ENCODE data around the gene HS2ST1.

Gene HS2ST1

GRCh38 chr1:87089070-87089736 lies 174.8 kb downstream of the HS2ST1 start:
- no peak for DNase-seq (ENCODE audit: low spot score)
- POLR2A ChIA-PET (ENCODE audit: low non-redundant PET), result no interaction called here

GRCh38 chr1:87089823-87090222 lies 175.4 kb downstream of the HS2ST1 start:
- CTCF ChIA-PET, result no interaction called here
- TF ChIP-seq, protein P1, sequence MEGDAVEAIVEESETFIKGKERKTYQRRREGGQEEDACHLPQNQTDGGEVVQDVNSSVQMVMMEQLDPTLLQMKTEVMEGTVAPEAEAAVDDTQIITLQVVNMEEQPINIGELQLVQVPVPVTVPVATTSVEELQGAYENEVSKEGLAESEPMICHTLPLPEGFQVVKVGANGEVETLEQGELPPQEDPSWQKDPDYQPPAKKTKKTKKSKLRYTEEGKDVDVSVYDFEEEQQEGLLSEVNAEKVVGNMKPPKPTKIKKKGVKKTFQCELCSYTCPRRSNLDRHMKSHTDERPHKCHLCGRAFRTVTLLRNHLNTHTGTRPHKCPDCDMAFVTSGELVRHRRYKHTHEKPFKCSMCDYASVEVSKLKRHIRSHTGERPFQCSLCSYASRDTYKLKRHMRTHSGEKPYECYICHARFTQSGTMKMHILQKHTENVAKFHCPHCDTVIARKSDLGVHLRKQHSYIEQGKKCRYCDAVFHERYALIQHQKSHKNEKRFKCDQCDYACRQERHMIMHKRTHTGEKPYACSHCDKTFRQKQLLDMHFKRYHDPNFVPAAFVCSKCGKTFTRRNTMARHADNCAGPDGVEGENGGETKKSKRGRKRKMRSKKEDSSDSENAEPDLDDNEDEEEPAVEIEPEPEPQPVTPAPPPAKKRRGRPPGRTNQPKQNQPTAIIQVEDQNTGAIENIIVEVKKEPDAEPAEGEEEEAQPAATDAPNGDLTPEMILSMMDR (conservative IDR thresholded peaks at IDR 0.05; ENCODE audit: low read depth), result no peak
- no peak for DNase-seq (ENCODE audit: low spot score)
- POLR2A ChIA-PET (ENCODE audit: low non-redundant PET), result no interaction called here
- H3K27ac ChIP-seq, result no peak overlapping the region

More at GRCh38 chr1:87089070-87089736, 174.8 kb downstream of the HS2ST1 start:
- CTCF ChIA-PET, result no interaction called here
- no peak overlapping the region for H3K27ac ChIP-seq
- TF ChIP-seq, protein P1 (conservative IDR thresholded peaks at IDR 0.05; ENCODE audit: low read depth), result no peak

DNA sequence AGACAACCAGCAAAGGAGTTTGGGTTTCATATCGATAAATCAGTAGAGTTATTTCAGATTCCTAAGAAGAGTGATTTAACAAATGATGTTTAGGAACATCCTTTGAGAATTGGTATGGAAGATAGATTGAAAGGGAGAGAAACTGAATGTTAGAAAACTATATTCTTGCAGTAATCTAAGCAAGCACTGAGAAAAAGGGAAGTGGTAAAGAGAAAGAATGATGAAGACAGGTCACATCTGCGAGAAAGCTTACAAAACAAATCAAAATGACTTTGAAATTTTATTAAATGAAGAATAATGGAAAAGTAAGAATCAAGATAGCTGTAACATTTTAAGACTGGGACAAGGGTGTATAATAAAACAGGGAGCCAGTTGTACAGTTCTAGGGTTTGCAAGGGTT lies 177.0 kb downstream of the HS2ST1 start:
- no peak for DNase-seq (ENCODE audit: low spot score)
- TF ChIP-seq, protein P1 (conservative IDR thresholded peaks at IDR 0.05; ENCODE audit: low read depth), result no peak
- CTCF ChIA-PET, result interaction anchor here (0.6 kb wide), 1 partner anchor 32 kb away, joined by 3 read pairs; no protein-coding TSS in a partner anchor
- no peak overlapping the region for H3K27ac ChIP-seq
- POLR2A ChIA-PET (ENCODE audit: low non-redundant PET), result no interaction called here

- ChIA-PET CTCF (interaction anchor here (0.7 to 1.1 kb wide), 2 partner anchors 68 to 178 kb away, joined by 3 to 4 read pairs; no protein-coding TSS in a partner anchor), POLR2A (ENCODE audit: low non-redundant PET) (no interaction called here)
- no peak for DNase-seq (ENCODE audit: low spot score)
- no peak overlapping the region for H3K27ac ChIP-seq
- TF ChIP-seq, protein P1 (conservative IDR thresholded peaks at IDR 0.05; ENCODE audit: low read depth), result no peak
Measured at GRCh38 chr1:87092846-87093245, 178.4 kb downstream of the HS2ST1 start.

GRCh38 chr1:87093286-87093685 lies 178.9 kb downstream of the HS2ST1 start:
- H3K27ac ChIP-seq, result no peak overlapping the region
- ChIA-PET POLR2A (ENCODE audit: low non-redundant PET) (no interaction called here), CTCF (interaction anchor here (0.7 to 1.1 kb wide), 2 partner anchors 68 to 178 kb away, joined by 3 to 4 read pairs; no protein-coding TSS in a partner anchor)
- TF ChIP-seq, protein P1 (conservative IDR thresholded peaks at IDR 0.05; ENCODE audit: low read depth), result no peak
- peak; percentile 64 for DNase-seq (ENCODE audit: low spot score)

DNA sequence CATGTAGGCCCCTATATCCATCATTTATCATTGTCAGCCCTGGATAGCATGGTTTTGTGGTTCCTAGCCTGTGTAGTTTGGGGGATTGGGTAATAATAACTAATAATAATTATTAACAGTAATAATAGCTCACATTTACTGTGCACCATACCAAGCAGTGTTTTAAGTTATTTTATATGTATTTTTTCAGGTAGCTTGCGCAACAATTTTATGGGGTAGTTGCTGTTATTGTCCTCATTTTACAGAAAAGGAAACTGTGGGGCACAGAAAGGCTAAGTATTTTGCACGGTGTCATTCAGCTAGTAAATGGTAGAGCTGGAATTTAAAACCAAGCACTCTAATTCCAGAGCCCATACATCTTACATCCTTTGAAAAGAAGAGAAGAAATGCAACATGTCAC lies 179.8 kb downstream of the HS2ST1 start:
- CTCF ChIA-PET, result interaction anchor here (0.7 kb wide), 2 partner anchors 33 to 261 kb away, joined by 4 read pairs; no protein-coding TSS in a partner anchor
- POLR2A ChIA-PET (ENCODE audit: low non-redundant PET), result no interaction called here
- H3K27ac ChIP-seq, result no peak overlapping the region
- no peak for DNase-seq (ENCODE audit: low spot score)
- TF ChIP-seq, protein P1 (conservative IDR thresholded peaks at IDR 0.05; ENCODE audit: low read depth), result no peak
